IMR-90 (cell line): ENCODE data around the gene GUCD1. TPM values are rescaled to one million over a fixed set of nuclear protein-coding genes. Genes with fewer than 3 reads are reported as not detected.

Experiments
- ATAC-seq: fragments of 200-7000 bp; cut with Tn5 transposase; 2 replicates; pipeline ENCODE4 v1.9.1; 2020; ENCODE audit warnings: low read depth, mild to moderate bottlenecking, moderate library complexity
- BruUV-seq: library from RNA; stranded (reverse); fragments of 400-500 nt; replicated peaks from 2 replicates; lab custom pipeline; 2021; lab: Mats Ljungman, UMichigan
- CTCF ChIA-PET: fragments of 300-600 bp; formaldehyde crosslinking; extraction: SDS; loops from one replicate; lab custom pipeline; 2021; ENCODE audit warnings: antibody characterized with exemption; lab: Yijun Ruan, JAX
- POLR2A ChIA-PET: fragments of 300-600 bp; sonication (Branson Sonifier 250); formaldehyde crosslinking; loops from one replicate; lab custom pipeline; 2022; ENCODE audit warnings: antibody characterized with exemption; ENCODE audit not compliant: unreplicated experiment; lab: Charles Lee
- DNase-seq: peaks from one replicate; pipeline ENCODE4 v3.0.0; 2013
- H2AFZ ChIP-seq: replicated peaks from 2 replicates; pipeline ENCODE3; 2013; ENCODE audit warnings: low read length, mild to moderate bottlenecking; ENCODE audit not compliant: poor library complexity
- H2AK5ac ChIP-seq: 2 replicates; pipeline ENCODE4 v1.6.1; 2013; ENCODE audit warnings: low read depth, low read length, inconsistent platforms
- H2AK9ac ChIP-seq: replicated peaks from 2 replicates; pipeline ENCODE3; 2013; ENCODE audit warnings: mild to moderate bottlenecking, low read depth, low read length, moderate library complexity; ENCODE audit not compliant: poor library complexity
- H2BK120ac ChIP-seq: 2 replicates; pipeline ENCODE4 v1.6.1; 2013; ENCODE audit warnings: low read depth, low read length, inconsistent platforms
- H2BK15ac ChIP-seq: 3 replicates; pipeline ENCODE4 v1.6.1; 2013; ENCODE audit warnings: low read depth, low read length, inconsistent platforms
- H2BK20ac ChIP-seq: 2 replicates; pipeline ENCODE4 v1.6.1; 2013; ENCODE audit warnings: low read depth, mild to moderate bottlenecking, inconsistent platforms, low read length, moderate library complexity
- H2BK5ac ChIP-seq: 2 replicates; pipeline ENCODE4 v1.6.1; 2013; ENCODE audit warnings: mild to moderate bottlenecking, low read depth, low read length, inconsistent platforms; ENCODE audit not compliant: poor library complexity, severe bottlenecking
- H3K14ac ChIP-seq: replicated peaks from 2 replicates; pipeline ENCODE4 v1.6.1; 2013; ENCODE audit warnings: low read depth, low read length, inconsistent platforms
- H3K18ac ChIP-seq: 2 replicates; pipeline ENCODE4 v1.6.1; 2013; ENCODE audit warnings: low read depth, low read length, control low read depth
- H3K23ac ChIP-seq: 2 replicates; pipeline ENCODE4 v1.6.1; 2013; ENCODE audit warnings: low read depth, low read length, inconsistent platforms
- H3K27ac ChIP-seq: 2 replicates; pipeline ENCODE4 v1.5.1; 2013; ENCODE audit warnings: mild to moderate bottlenecking, control low read depth, low read length; ENCODE audit not compliant: insufficient read depth
- H3K27me3 ChIP-seq: 2 replicates; pipeline ENCODE4 v1.6.1; 2013; ENCODE audit warnings: low read length; ENCODE audit not compliant: control insufficient read depth, insufficient read depth
- H3K36me3 ChIP-seq: 2 replicates; pipeline ENCODE4 v1.6.1; 2013; ENCODE audit warnings: low read length, mixed read lengths; ENCODE audit not compliant: control insufficient read depth, insufficient read depth
- H3K4ac ChIP-seq: 2 replicates; pipeline ENCODE4 v1.6.1; 2013; ENCODE audit warnings: low read depth, low read length, inconsistent platforms
- H3K4me1 ChIP-seq: 2 replicates; pipeline ENCODE4 v1.6.1; 2013; ENCODE audit warnings: low read length, mixed read lengths; ENCODE audit not compliant: control insufficient read depth, insufficient read depth
- H3K4me2 ChIP-seq: 2 replicates; pipeline ENCODE4 v1.6.1; 2013; ENCODE audit warnings: low read depth, mild to moderate bottlenecking, control low read depth, low read length, moderate library complexity
- H3K4me3 ChIP-seq: 2 replicates; pipeline ENCODE4 v1.5.1; 2013; ENCODE audit warnings: low read depth, mild to moderate bottlenecking, control low read depth, low read length, moderate library complexity; ENCODE audit not compliant: insufficient read depth
- H3K56ac ChIP-seq: 2 replicates; pipeline ENCODE4 v1.6.1; 2013; ENCODE audit warnings: low read length, inconsistent platforms; ENCODE audit not compliant: insufficient read depth; ENCODE audit errors: extremely low read depth
- H3K79me1 ChIP-seq, 2 experiments: 2 replicates each; pipeline ENCODE4 v1.6.1; 2013; ENCODE audit warnings: low read length in 2 of 2, inconsistent platforms in 1 of 2, low read depth in 1 of 2
- H3K9ac ChIP-seq: 2 replicates; pipeline ENCODE4 v1.6.1; 2013; ENCODE audit warnings: low read depth, low read length, control low read depth
- H3K9me1 ChIP-seq: 2 replicates; pipeline ENCODE4 v1.6.1; 2013; ENCODE audit warnings: low read length, inconsistent platforms; ENCODE audit not compliant: insufficient read depth
- H3K9me3 ChIP-seq: 2 replicates; pipeline ENCODE4 v1.6.1; 2013; ENCODE audit warnings: low read length; ENCODE audit not compliant: control insufficient read depth, insufficient read depth
- H4K20me1 ChIP-seq: 2 replicates; pipeline ENCODE4 v1.6.1; 2013; ENCODE audit warnings: low read length, inconsistent platforms; ENCODE audit not compliant: insufficient read depth
- H4K5ac ChIP-seq: 2 replicates; pipeline ENCODE4 v1.6.1; 2013; ENCODE audit warnings: mild to moderate bottlenecking, low read depth, low read length, control low read depth
- H4K8ac ChIP-seq, 2 experiments: 2 replicates each; pipeline ENCODE4 v1.6.1; 2013; ENCODE audit warnings: low read depth in 2 of 2, low read length in 2 of 2, control low read depth in 1 of 2, inconsistent platforms in 1 of 2
- H4K91ac ChIP-seq: 2 replicates; pipeline ENCODE4 v1.6.1; 2013; ENCODE audit warnings: low read depth, low read length, inconsistent platforms; ENCODE audit not compliant: insufficient read depth
- BHLHE40 ChIP-seq: fragments of 150-350 bp; IDR thresholded peaks from 2 replicates; pipeline ENCODE4 v1.6.1; 2016; ENCODE audit warnings: mild to moderate bottlenecking, low read depth, low read length
- CEBPB ChIP-seq: IDR thresholded peaks from 2 replicates; pipeline ENCODE4 v1.6.1; 2012; ENCODE audit warnings: low read depth, low read length, improper control_type of control experiment
- CHD1 ChIP-seq: IDR thresholded peaks from 2 replicates; pipeline ENCODE4 v1.6.1; 2012; ENCODE audit warnings: low read depth, low read length, improper control_type of control experiment
- FOS ChIP-seq: fragments of 150-350 bp; IDR thresholded peaks from 2 replicates; pipeline ENCODE4 v1.6.1; 2016; ENCODE audit warnings: low read depth, low read length
- MAFK ChIP-seq: IDR thresholded peaks from 2 replicates; pipeline ENCODE4 v1.6.1; 2012; ENCODE audit warnings: low read depth, low read length, improper control_type of control experiment
- MAZ ChIP-seq: IDR thresholded peaks from 2 replicates; pipeline ENCODE4 v1.6.1; 2012; ENCODE audit warnings: low read depth, mild to moderate bottlenecking, low read length, improper control_type of control experiment, moderate library complexity, borderline replicate concordance
- NFE2L2 ChIP-seq: fragments of 150-350 bp; IDR thresholded peaks from 2 replicates; pipeline ENCODE4 v1.6.1; 2016; ENCODE audit warnings: low read depth, mild to moderate bottlenecking, low read length
- POLR2A ChIP-seq: IDR thresholded peaks from 2 replicates; pipeline ENCODE4 v1.6.1; 2012; ENCODE audit warnings: mild to moderate bottlenecking, low read depth, low read length
- RAD21 ChIP-seq: IDR thresholded peaks from 2 replicates; pipeline ENCODE4 v1.6.1; 2012; ENCODE audit warnings: low read length, improper control_type of control experiment
- RCOR1 ChIP-seq: IDR thresholded peaks from 2 replicates; pipeline ENCODE4 v1.6.1; 2012; ENCODE audit warnings: mild to moderate bottlenecking, low read length, improper control_type of control experiment; ENCODE audit not compliant: insufficient replicate concordance
- RFX5 ChIP-seq: IDR thresholded peaks from 2 replicates; pipeline ENCODE4 v1.8.0; 2012; ENCODE audit warnings: low read depth, mild to moderate bottlenecking, low read length, moderate library complexity
- WGBS, 2 experiments: methylation state at CpG; one replicate each; pipeline versions ENCODE4 v1.1.5 to v1.1.7; 2013; ENCODE audit warnings: missing lambda C conversion rate in 2 of 2; ENCODE audit not compliant: insufficient read length in 1 of 2; ENCODE audit errors: extremely low coverage in 2 of 2; 5-methylcytosine and 5-hydroxymethylcytosine counted together
- dilution Hi-C: fragments of 300-500 bp; cut with HindIII; formaldehyde crosslinking; loops from one replicate; pipeline ENCODE4 v1.14.3; 2018; ENCODE audit warnings: low sequenced_read_pairs; ENCODE audit not compliant: unreplicated experiment
- in situ Hi-C: fragments of 300-500 bp; cut with MboI; formaldehyde crosslinking; loops from 3 replicates; pipeline ENCODE4 v1.14.3; 2019; ENCODE audit warnings: low sequenced_read_pairs, inconsistent platforms, mixed read lengths
- intact Hi-C: fragments of 100-400 bp; cut with micrococcal nuclease; formaldehyde crosslinking; loops from 2 replicates; pipeline ENCODE4 v1.10.0; 2022
- polyA plus RNA-seq, 3 experiments: library from polyadenylated mRNA; depleted of rRNA; stranded (reverse); fragments of >200 nt; gene quantifications; 2 replicates each; pipeline ENCODE4 v1.2.3, GENCODE V29; 2012; ENCODE audit warnings: low replicate concordance in 1 of 3
- total RNA-seq: library from RNA; depleted of rRNA; stranded (reverse); fragments of >200 nt; gene quantifications from 2 replicates; pipeline ENCODE4 v1.2.3, GENCODE V29; 2012
- TF ChIP-seq, protein P1 (sequence below): conservative IDR thresholded peaks from 2 replicates; pipeline ENCODE4 v1.5.1; 2012; ENCODE audit warnings: mild to moderate bottlenecking, low read depth, low read length, improper control_type of control experiment
- TF ChIP-seq, protein P2 (sequence below): fragments of 150-350 bp; IDR thresholded peaks from 2 replicates; pipeline ENCODE4 v1.6.1; 2016; ENCODE audit warnings: low read depth, mild to moderate bottlenecking, low read length, moderate library complexity, borderline replicate concordance

GUCD1 gene
- total and polyA plus RNA-seq, 2 of the 4 experiments (the other 2 are of a cell fraction), result 97.6 to 143 TPM

DNA sequence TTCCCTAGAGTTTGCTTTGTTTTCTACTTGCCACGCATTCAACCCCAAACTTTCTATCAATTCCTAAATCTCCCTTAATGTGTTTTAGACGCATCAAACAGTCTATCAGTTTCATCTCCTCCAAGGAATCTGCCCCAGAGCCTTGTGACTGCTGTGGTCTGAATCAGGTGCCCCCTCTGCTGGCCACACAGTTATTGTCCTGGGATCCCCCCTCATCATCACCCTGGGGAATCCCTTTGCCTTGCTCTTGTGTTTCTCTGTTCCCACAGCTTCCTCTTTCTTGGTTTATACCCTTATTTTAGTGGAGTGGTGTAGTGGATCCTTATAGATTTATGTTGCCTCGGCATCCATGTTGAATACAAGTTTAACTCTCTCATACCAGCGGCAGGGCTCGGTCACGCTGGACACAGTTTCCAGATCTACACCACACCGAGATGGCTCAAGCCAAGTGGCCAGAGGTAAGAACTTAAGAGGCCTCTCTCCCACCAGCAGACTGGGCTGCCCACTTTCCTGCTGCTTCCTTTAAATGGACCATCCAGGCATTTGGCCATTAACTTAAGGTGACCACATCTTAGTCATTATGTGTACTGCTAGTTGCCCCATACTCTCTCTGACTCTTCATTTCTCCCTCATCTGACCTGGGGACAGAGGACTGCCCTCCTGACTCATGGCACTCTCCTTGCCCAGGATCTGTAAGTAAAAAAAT lies 51.6 kb downstream of the GUCD1 start (continued):
- TF ChIP-seq, protein P1, sequence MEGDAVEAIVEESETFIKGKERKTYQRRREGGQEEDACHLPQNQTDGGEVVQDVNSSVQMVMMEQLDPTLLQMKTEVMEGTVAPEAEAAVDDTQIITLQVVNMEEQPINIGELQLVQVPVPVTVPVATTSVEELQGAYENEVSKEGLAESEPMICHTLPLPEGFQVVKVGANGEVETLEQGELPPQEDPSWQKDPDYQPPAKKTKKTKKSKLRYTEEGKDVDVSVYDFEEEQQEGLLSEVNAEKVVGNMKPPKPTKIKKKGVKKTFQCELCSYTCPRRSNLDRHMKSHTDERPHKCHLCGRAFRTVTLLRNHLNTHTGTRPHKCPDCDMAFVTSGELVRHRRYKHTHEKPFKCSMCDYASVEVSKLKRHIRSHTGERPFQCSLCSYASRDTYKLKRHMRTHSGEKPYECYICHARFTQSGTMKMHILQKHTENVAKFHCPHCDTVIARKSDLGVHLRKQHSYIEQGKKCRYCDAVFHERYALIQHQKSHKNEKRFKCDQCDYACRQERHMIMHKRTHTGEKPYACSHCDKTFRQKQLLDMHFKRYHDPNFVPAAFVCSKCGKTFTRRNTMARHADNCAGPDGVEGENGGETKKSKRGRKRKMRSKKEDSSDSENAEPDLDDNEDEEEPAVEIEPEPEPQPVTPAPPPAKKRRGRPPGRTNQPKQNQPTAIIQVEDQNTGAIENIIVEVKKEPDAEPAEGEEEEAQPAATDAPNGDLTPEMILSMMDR, result peak; percentile 83

DNA sequence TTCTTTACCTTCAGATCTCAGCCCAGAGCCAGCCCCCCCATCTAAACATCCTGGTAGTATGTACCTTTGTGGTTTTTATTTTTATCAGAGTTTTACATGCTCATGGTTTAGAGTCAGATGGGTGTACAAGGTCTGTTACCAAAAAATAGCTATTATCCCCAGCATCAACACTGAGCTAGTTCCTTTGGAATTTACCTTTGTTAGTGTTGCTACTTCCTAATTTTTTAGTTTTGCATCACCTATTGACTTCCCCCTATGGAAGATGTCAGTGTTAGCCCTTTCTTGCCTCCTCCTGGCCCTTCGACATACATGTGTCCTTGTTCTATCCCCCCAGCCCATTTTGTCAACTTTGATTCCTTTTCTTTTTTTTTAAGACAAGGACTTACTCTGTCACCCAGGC lies 52.4 kb downstream of the GUCD1 start:
- Histone ChIP-seq H3K9me1 (peaks cover 2% of the 10 kb centered on the region; the same call in 1 of the 2 replicates), H3K9ac (no peak overlapping the region), H3K56ac (no peak overlapping the region), H3K27me3 (peaks cover 18% of the 10 kb centered on the region), H3K27ac (no peak overlapping the region), H3K79me1 (no peaks in the 10 kb centered on the region), H2BK5ac (no peak overlapping the region), H2AFZ (no peak overlapping the region), H3K4ac (no peak overlapping the region), H3K4me2 (no peak overlapping the region), H3K18ac (no peak overlapping the region), H3K4me3 (no peak overlapping the region), H4K8ac (no peak overlapping the region), H4K20me1 (no peaks in the 10 kb centered on the region), H3K23ac (no peak overlapping the region), H3K14ac (no peak overlapping the region), H3K4me1 (peaks cover 5% of the 10 kb centered on the region), H2AK9ac (no peak overlapping the region), H4K91ac (no peak overlapping the region), H4K5ac (no peak overlapping the region), H2BK15ac (no peak overlapping the region), H2BK120ac (no peak overlapping the region), H3K9me3 (no peaks in the 10 kb centered on the region), H3K36me3 (no peaks in the 10 kb centered on the region), H2AK5ac (no peak overlapping the region; the same call in 1 of the 2 replicates), H2BK20ac (no peak overlapping the region)
- WGBS, 2 experiments, result 80% methylated on average over 1 of the region's 1 CpG; no CpG with 5 or more reads in 1 of the 2 experiments
- TF ChIP-seq, protein P2, sequence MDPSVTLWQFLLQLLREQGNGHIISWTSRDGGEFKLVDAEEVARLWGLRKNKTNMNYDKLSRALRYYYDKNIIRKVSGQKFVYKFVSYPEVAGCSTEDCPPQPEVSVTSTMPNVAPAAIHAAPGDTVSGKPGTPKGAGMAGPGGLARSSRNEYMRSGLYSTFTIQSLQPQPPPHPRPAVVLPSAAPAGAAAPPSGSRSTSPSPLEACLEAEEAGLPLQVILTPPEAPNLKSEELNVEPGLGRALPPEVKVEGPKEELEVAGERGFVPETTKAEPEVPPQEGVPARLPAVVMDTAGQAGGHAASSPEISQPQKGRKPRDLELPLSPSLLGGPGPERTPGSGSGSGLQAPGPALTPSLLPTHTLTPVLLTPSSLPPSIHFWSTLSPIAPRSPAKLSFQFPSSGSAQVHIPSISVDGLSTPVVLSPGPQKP, result no peak
- no peak for TF ChIP-seq MAFK
- TF ChIP-seq NFE2L2, result no peak
- no peak for TF ChIP-seq RAD21
- no peak for TF ChIP-seq BHLHE40
- no peak for TF ChIP-seq RFX5
- TF ChIP-seq CHD1, result no peak
- TF ChIP-seq CEBPB, result no peak
- TF ChIP-seq POLR2A, result no peak
- TF ChIP-seq RCOR1, result no peak
- TF ChIP-seq MAZ, result no peak
- TF ChIP-seq FOS, result no peak
- intact Hi-C loops (no loop called here), dilution Hi-C loops (no loop called here), in situ Hi-C loops (loop anchor here (5.0 kb wide), 1 partner anchor 85 kb away; no protein-coding TSS in a partner anchor)
- ChIA-PET CTCF (interaction anchor here (0.6 to 1.3 kb wide), 4 partner anchors 19 to 170 kb away, joined by 3 to 4 read pairs (median 3); no protein-coding TSS in a partner anchor), POLR2A (no interaction called here)
- DNase-seq (no peak), ATAC-seq (no peak)
- no TSS peak for BruUV-seq
